IMR-90 (cell line): ENCODE results near the gene ADGRV1. TPM values are rescaled to one million over a fixed set of nuclear protein-coding genes. Genes with fewer than 3 reads are reported as not detected.

ENCODE experiments used
- ATAC-seq: fragments of 200-7000 bp; cut with Tn5 transposase; 2 replicates; pipeline ENCODE4 v1.9.1; 2020; ENCODE audit warnings: low read depth, mild to moderate bottlenecking, moderate library complexity
- BruUV-seq: library from RNA; stranded (reverse); fragments of 400-500 nt; replicated peaks from 2 replicates; lab custom pipeline; 2021; lab: Mats Ljungman, UMichigan
- CTCF ChIA-PET: fragments of 300-600 bp; formaldehyde crosslinking; extraction: SDS; loops from one replicate; lab custom pipeline; 2021; ENCODE audit warnings: antibody characterized with exemption; lab: Yijun Ruan, JAX
- POLR2A ChIA-PET: fragments of 300-600 bp; sonication (Branson Sonifier 250); formaldehyde crosslinking; loops from one replicate; lab custom pipeline; 2022; ENCODE audit warnings: antibody characterized with exemption; ENCODE audit not compliant: unreplicated experiment; lab: Charles Lee
- DNase-seq: peaks from one replicate; pipeline ENCODE4 v3.0.0; 2013
- H2AFZ ChIP-seq: replicated peaks from 2 replicates; pipeline ENCODE3; 2013; ENCODE audit warnings: low read length, mild to moderate bottlenecking; ENCODE audit not compliant: poor library complexity
- H2AK5ac ChIP-seq: 2 replicates; pipeline ENCODE4 v1.6.1; 2013; ENCODE audit warnings: low read depth, low read length, inconsistent platforms
- H2AK9ac ChIP-seq: replicated peaks from 2 replicates; pipeline ENCODE3; 2013; ENCODE audit warnings: mild to moderate bottlenecking, low read depth, low read length, moderate library complexity; ENCODE audit not compliant: poor library complexity
- H2BK120ac ChIP-seq: 2 replicates; pipeline ENCODE4 v1.6.1; 2013; ENCODE audit warnings: low read depth, low read length, inconsistent platforms
- H2BK15ac ChIP-seq: 3 replicates; pipeline ENCODE4 v1.6.1; 2013; ENCODE audit warnings: low read depth, low read length, inconsistent platforms
- H2BK20ac ChIP-seq: 2 replicates; pipeline ENCODE4 v1.6.1; 2013; ENCODE audit warnings: low read depth, mild to moderate bottlenecking, inconsistent platforms, low read length, moderate library complexity
- H2BK5ac ChIP-seq: 2 replicates; pipeline ENCODE4 v1.6.1; 2013; ENCODE audit warnings: mild to moderate bottlenecking, low read depth, low read length, inconsistent platforms; ENCODE audit not compliant: poor library complexity, severe bottlenecking
- H3K14ac ChIP-seq: replicated peaks from 2 replicates; pipeline ENCODE4 v1.6.1; 2013; ENCODE audit warnings: low read depth, low read length, inconsistent platforms
- H3K18ac ChIP-seq: 2 replicates; pipeline ENCODE4 v1.6.1; 2013; ENCODE audit warnings: low read depth, low read length, control low read depth
- H3K23ac ChIP-seq: 2 replicates; pipeline ENCODE4 v1.6.1; 2013; ENCODE audit warnings: low read depth, low read length, inconsistent platforms
- H3K27ac ChIP-seq: 2 replicates; pipeline ENCODE4 v1.5.1; 2013; ENCODE audit warnings: mild to moderate bottlenecking, control low read depth, low read length; ENCODE audit not compliant: insufficient read depth
- H3K27me3 ChIP-seq: 2 replicates; pipeline ENCODE4 v1.6.1; 2013; ENCODE audit warnings: low read length; ENCODE audit not compliant: control insufficient read depth, insufficient read depth
- H3K36me3 ChIP-seq: 2 replicates; pipeline ENCODE4 v1.6.1; 2013; ENCODE audit warnings: low read length, mixed read lengths; ENCODE audit not compliant: control insufficient read depth, insufficient read depth
- H3K4ac ChIP-seq: 2 replicates; pipeline ENCODE4 v1.6.1; 2013; ENCODE audit warnings: low read depth, low read length, inconsistent platforms
- H3K4me1 ChIP-seq: 2 replicates; pipeline ENCODE4 v1.6.1; 2013; ENCODE audit warnings: low read length, mixed read lengths; ENCODE audit not compliant: control insufficient read depth, insufficient read depth
- H3K4me2 ChIP-seq: 2 replicates; pipeline ENCODE4 v1.6.1; 2013; ENCODE audit warnings: low read depth, mild to moderate bottlenecking, control low read depth, low read length, moderate library complexity
- H3K4me3 ChIP-seq: 2 replicates; pipeline ENCODE4 v1.5.1; 2013; ENCODE audit warnings: low read depth, mild to moderate bottlenecking, control low read depth, low read length, moderate library complexity; ENCODE audit not compliant: insufficient read depth
- H3K56ac ChIP-seq: 2 replicates; pipeline ENCODE4 v1.6.1; 2013; ENCODE audit warnings: low read length, inconsistent platforms; ENCODE audit not compliant: insufficient read depth; ENCODE audit errors: extremely low read depth
- H3K79me1 ChIP-seq, 2 experiments: 2 replicates each; pipeline ENCODE4 v1.6.1; 2013; ENCODE audit warnings: low read length in 2 of 2, inconsistent platforms in 1 of 2, low read depth in 1 of 2
- H3K9ac ChIP-seq: 2 replicates; pipeline ENCODE4 v1.6.1; 2013; ENCODE audit warnings: low read depth, low read length, control low read depth
- H3K9me1 ChIP-seq: 2 replicates; pipeline ENCODE4 v1.6.1; 2013; ENCODE audit warnings: low read length, inconsistent platforms; ENCODE audit not compliant: insufficient read depth
- H3K9me3 ChIP-seq: 2 replicates; pipeline ENCODE4 v1.6.1; 2013; ENCODE audit warnings: low read length; ENCODE audit not compliant: control insufficient read depth, insufficient read depth
- H4K20me1 ChIP-seq: 2 replicates; pipeline ENCODE4 v1.6.1; 2013; ENCODE audit warnings: low read length, inconsistent platforms; ENCODE audit not compliant: insufficient read depth
- H4K5ac ChIP-seq: 2 replicates; pipeline ENCODE4 v1.6.1; 2013; ENCODE audit warnings: mild to moderate bottlenecking, low read depth, low read length, control low read depth
- H4K8ac ChIP-seq, 2 experiments: 2 replicates each; pipeline ENCODE4 v1.6.1; 2013; ENCODE audit warnings: low read depth in 2 of 2, low read length in 2 of 2, control low read depth in 1 of 2, inconsistent platforms in 1 of 2
- H4K91ac ChIP-seq: 2 replicates; pipeline ENCODE4 v1.6.1; 2013; ENCODE audit warnings: low read depth, low read length, inconsistent platforms; ENCODE audit not compliant: insufficient read depth
- CEBPB ChIP-seq: IDR thresholded peaks from 2 replicates; pipeline ENCODE4 v1.6.1; 2012; ENCODE audit warnings: low read depth, low read length, improper control_type of control experiment
- CHD1 ChIP-seq: IDR thresholded peaks from 2 replicates; pipeline ENCODE4 v1.6.1; 2012; ENCODE audit warnings: low read depth, low read length, improper control_type of control experiment
- MXI1 ChIP-seq: IDR thresholded peaks from 2 replicates; pipeline ENCODE4 v1.6.1; 2012; ENCODE audit warnings: low read depth, mild to moderate bottlenecking, low read length, moderate library complexity, borderline replicate concordance
- NFE2L2 ChIP-seq: fragments of 150-350 bp; IDR thresholded peaks from 2 replicates; pipeline ENCODE4 v1.6.1; 2016; ENCODE audit warnings: low read depth, mild to moderate bottlenecking, low read length
- POLR2A ChIP-seq: IDR thresholded peaks from 2 replicates; pipeline ENCODE4 v1.6.1; 2012; ENCODE audit warnings: mild to moderate bottlenecking, low read depth, low read length
- RCOR1 ChIP-seq: IDR thresholded peaks from 2 replicates; pipeline ENCODE4 v1.6.1; 2012; ENCODE audit warnings: mild to moderate bottlenecking, low read length, improper control_type of control experiment; ENCODE audit not compliant: insufficient replicate concordance
- WGBS, 2 experiments: methylation state at CpG; one replicate each; pipeline versions ENCODE4 v1.1.5 to v1.1.7; 2013; ENCODE audit warnings: missing lambda C conversion rate in 2 of 2; ENCODE audit not compliant: insufficient read length in 1 of 2; ENCODE audit errors: extremely low coverage in 2 of 2; 5-methylcytosine and 5-hydroxymethylcytosine counted together
- dilution Hi-C: fragments of 300-500 bp; cut with HindIII; formaldehyde crosslinking; loops from one replicate; pipeline ENCODE4 v1.14.3; 2018; ENCODE audit warnings: low sequenced_read_pairs; ENCODE audit not compliant: unreplicated experiment
- in situ Hi-C: fragments of 300-500 bp; cut with MboI; formaldehyde crosslinking; loops from 3 replicates; pipeline ENCODE4 v1.14.3; 2019; ENCODE audit warnings: low sequenced_read_pairs, inconsistent platforms, mixed read lengths
- intact Hi-C: fragments of 100-400 bp; cut with micrococcal nuclease; formaldehyde crosslinking; loops from 2 replicates; pipeline ENCODE4 v1.10.0; 2022
- polyA plus RNA-seq, 3 experiments: library from polyadenylated mRNA; depleted of rRNA; stranded (reverse); fragments of >200 nt; gene quantifications; 2 replicates each; pipeline ENCODE4 v1.2.3, GENCODE V29; 2012; ENCODE audit warnings: low replicate concordance in 1 of 3
- total RNA-seq: library from RNA; depleted of rRNA; stranded (reverse); fragments of >200 nt; gene quantifications from 2 replicates; pipeline ENCODE4 v1.2.3, GENCODE V29; 2012
- TF ChIP-seq, protein P1 (sequence below): conservative IDR thresholded peaks from 2 replicates; pipeline ENCODE4 v1.5.1; 2012; ENCODE audit warnings: mild to moderate bottlenecking, low read depth, low read length, improper control_type of control experiment

The ADGRV1 gene
- total and polyA plus RNA-seq, 2 of the 4 experiments (the other 2 are of a cell fraction), result under 0.01 TPM; not detected in 1

DNA sequence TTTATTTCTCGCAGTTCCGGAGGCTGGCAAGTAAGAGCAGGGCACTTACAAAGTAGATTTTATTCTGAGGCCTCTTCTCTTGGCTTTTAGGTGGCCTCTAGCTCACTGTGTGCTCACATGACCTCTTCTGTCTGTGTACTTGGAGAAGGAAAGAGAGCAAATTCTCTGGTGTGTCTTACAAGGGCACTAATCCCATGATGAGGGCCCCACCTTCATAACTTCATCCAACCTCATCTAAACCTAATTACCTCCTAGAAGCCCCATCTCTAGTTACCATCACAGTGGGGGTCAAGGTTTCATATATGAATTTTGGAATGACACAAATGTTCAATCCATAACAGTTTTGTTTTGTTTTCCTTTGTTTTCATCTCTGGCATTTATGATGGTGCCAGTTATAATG, 376.1 kb downstream of the ADGRV1 start:
- H3K9me1 ChIP-seq, result no peaks in the 10 kb centered on the region
- H3K79me1 ChIP-seq, result no peaks in the 10 kb centered on the region
- dilution Hi-C loops (no loop called here), intact Hi-C loops (loop anchor here (10.0 kb wide), 1 partner anchor 350 kb away; no protein-coding TSS in a partner anchor), in situ Hi-C loops (loop anchor here (5.0 to 10.0 kb wide), 2 partner anchors 170 to 463 kb away; no protein-coding TSS in a partner anchor)
- no peak overlapping the region for H3K4ac ChIP-seq
- no peak overlapping the region for H2AFZ ChIP-seq
- no peak overlapping the region for H3K23ac ChIP-seq
- no peak overlapping the region for H3K27ac ChIP-seq
- no peaks in the 10 kb centered on the region for H3K36me3 ChIP-seq
- no peak overlapping the region; the same call in 2 of the 3 replicates for H2BK15ac ChIP-seq
- no peaks in the 10 kb centered on the region for H3K9me3 ChIP-seq
- TF ChIP-seq NFE2L2, result no peak
- no peak for TF ChIP-seq CEBPB
- no peak for TF ChIP-seq RCOR1
- TF ChIP-seq, protein P1, sequence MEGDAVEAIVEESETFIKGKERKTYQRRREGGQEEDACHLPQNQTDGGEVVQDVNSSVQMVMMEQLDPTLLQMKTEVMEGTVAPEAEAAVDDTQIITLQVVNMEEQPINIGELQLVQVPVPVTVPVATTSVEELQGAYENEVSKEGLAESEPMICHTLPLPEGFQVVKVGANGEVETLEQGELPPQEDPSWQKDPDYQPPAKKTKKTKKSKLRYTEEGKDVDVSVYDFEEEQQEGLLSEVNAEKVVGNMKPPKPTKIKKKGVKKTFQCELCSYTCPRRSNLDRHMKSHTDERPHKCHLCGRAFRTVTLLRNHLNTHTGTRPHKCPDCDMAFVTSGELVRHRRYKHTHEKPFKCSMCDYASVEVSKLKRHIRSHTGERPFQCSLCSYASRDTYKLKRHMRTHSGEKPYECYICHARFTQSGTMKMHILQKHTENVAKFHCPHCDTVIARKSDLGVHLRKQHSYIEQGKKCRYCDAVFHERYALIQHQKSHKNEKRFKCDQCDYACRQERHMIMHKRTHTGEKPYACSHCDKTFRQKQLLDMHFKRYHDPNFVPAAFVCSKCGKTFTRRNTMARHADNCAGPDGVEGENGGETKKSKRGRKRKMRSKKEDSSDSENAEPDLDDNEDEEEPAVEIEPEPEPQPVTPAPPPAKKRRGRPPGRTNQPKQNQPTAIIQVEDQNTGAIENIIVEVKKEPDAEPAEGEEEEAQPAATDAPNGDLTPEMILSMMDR, result no peak
- no peak for TF ChIP-seq POLR2A
- no peak for TF ChIP-seq CHD1
- TF ChIP-seq MXI1, result no peak
- H3K27me3 ChIP-seq, result no peaks in the 10 kb centered on the region
- no peak overlapping the region for H2AK9ac ChIP-seq
- no peak overlapping the region for H2BK5ac ChIP-seq
- ChIA-PET POLR2A (no interaction called here), CTCF (no interaction called here)
- WGBS, 2 experiments, result no CpG with 5 or more reads among the region's 2 CpGs
- ATAC-seq (no peak), DNase-seq (no peak)
- H3K4me1 ChIP-seq, result peaks cover 4% of the 10 kb centered on the region; the same call in 1 of the 2 replicates
- H3K14ac ChIP-seq, result no peak overlapping the region
- H3K4me2 ChIP-seq, result no peak overlapping the region
- H3K18ac ChIP-seq, result no peak overlapping the region
- H2BK120ac ChIP-seq, result no peak overlapping the region
- H4K91ac ChIP-seq, result no peak overlapping the region
- no peak overlapping the region for H2BK20ac ChIP-seq
- no peak overlapping the region for H4K8ac ChIP-seq
- no peaks in the 10 kb centered on the region for H4K20me1 ChIP-seq
- no peak overlapping the region for H4K5ac ChIP-seq
- no peak overlapping the region for H3K9ac ChIP-seq
- no TSS peak for BruUV-seq
- no peak overlapping the region for H2AK5ac ChIP-seq
- H3K56ac ChIP-seq, result no peak overlapping the region
- no peak overlapping the region for H3K4me3 ChIP-seq
